Fibroblast of lung (primary cell): ENCODE data around the gene PLAAT2.

Source experiments
- CTCF ChIP-seq, 2 donors: IDR thresholded peaks in 1 of 2; conservative IDR thresholded peaks in 1 of 2; 1 replicate in 1 of 2; 2 replicates in 1 of 2; pipeline ENCODE4 v1.5.1; 2011 to 2012; ENCODE audit warnings: low read length in 2 of 2, control low read depth in 1 of 2, inconsistent platforms in 1 of 2, low read depth in 1 of 2, mild to moderate bottlenecking in 1 of 2
- EZH2 ChIP-seq: IDR thresholded peaks from 2 replicates; pipeline ENCODE4 v1.5.1; 2012; ENCODE audit warnings: low read length, control low read depth, mild to moderate bottlenecking; ENCODE audit errors: missing control alignments

GRCh38 chr11:63564784-63565350 is 1.7 kb upstream of the PLAAT2 start:
- TF ChIP-seq CTCF (conservative IDR thresholded peaks at IDR 0.05 in 1 of 2, IDR thresholded peaks at IDR 0.05 in 1 of 2; ENCODE audit: low read depth in 1 of 2, low read length in 2 of 2): no peak
- no peak for TF ChIP-seq EZH2
